ENCODE data around the gene PIGO. TPM values are rescaled to one million over a fixed set of nuclear protein-coding genes. Genes with fewer than 3 reads are reported as not detected.

PIGO gene
- total and polyA plus RNA-seq, 2 of the 8 experiments (the other 6 are each of a cell fraction or from before 2014, with no cell fraction given): 20.5 to 31.3 TPM

GRCh38 chr9:35042081-35042604, 54.2 kb downstream of the PIGO start (continued):
- TF ChIP-seq GTF2F1 (IDR thresholded peaks at IDR 0.05; ENCODE audit: borderline replicate concordance, low read depth, low read length): no peak
- no peak for TF ChIP-seq BCL11A (IDR thresholded peaks at IDR 0.05; ENCODE audit: low read depth in 2 of 2, low read length in 2 of 2)
- TF ChIP-seq TAF7 (optimal IDR thresholded peaks at IDR 0.05; ENCODE audit: borderline replicate concordance, low read depth, low read length): no peak
- no peak for TF ChIP-seq EZH2 (IDR thresholded peaks at IDR 0.05; ENCODE audit: low read depth, low read length, severe bottlenecking)
- no peak for TF ChIP-seq SP2 (IDR thresholded peaks at IDR 0.05; ENCODE audit: low read length)
- TF ChIP-seq RBBP5 (IDR thresholded peaks at IDR 0.05; ENCODE audit: borderline replicate concordance, low read depth, low read length): no peak
- no peak for TF ChIP-seq JUND (IDR thresholded peaks at IDR 0.05; ENCODE audit: low read length)

Small RNA genes within 50 kb of the gene (small RNA-seq; reads per million reads assigned to genes)
- gene RN7SL338P (ENCODE audit: insufficient read depth): not detected

Other genes with a start within 250 kb of the PIGO start
- 0.35 and 1.0 TPM in 2 replicates for gene PHF24, start 138.3 kb downstream of the PIGO start, total RNA-seq (2021; fragmentation: NEBNext Ultra II Directional; extraction: Animal tissue kit (Norgen Biotek cat#: 25700))
- 0.13 and 0.29 TPM in 2 replicates for gene PHF24, start 138.3 kb downstream of the PIGO start, polyA plus RNA-seq (2011; rRNA removed)
- gene DNAJB5, start 106.8 kb downstream of the PIGO start, total RNA-seq (2021; fragmentation: NEBNext Ultra II Directional; extraction: Animal tissue kit (Norgen Biotek cat#: 25700)): 34.1 and 38.0 TPM in 2 replicates
- 25.0 and 27.8 TPM in 2 replicates for gene DNAJB5, start 106.8 kb downstream of the PIGO start, polyA plus RNA-seq (2011; rRNA removed)
- gene VCP, start 24.0 kb downstream of the PIGO start, total RNA-seq (2021; fragmentation: NEBNext Ultra II Directional; extraction: Animal tissue kit (Norgen Biotek cat#: 25700)): 375 and 379 TPM in 2 replicates
- gene VCP, start 24.0 kb downstream of the PIGO start, polyA plus RNA-seq (2011; rRNA removed): 159 and 173 TPM in 2 replicates
- gene FANCG, start 16.6 kb downstream of the PIGO start, total RNA-seq (2021; fragmentation: NEBNext Ultra II Directional; extraction: Animal tissue kit (Norgen Biotek cat#: 25700)): 86.7 and 87.1 TPM in 2 replicates
- 66.6 and 75.2 TPM in 2 replicates for gene FANCG, start 16.6 kb downstream of the PIGO start, polyA plus RNA-seq (2011; rRNA removed)
- 203 and 208 TPM in 2 replicates for gene STOML2, start 6.5 kb upstream of the PIGO start, total RNA-seq (2021; fragmentation: NEBNext Ultra II Directional; extraction: Animal tissue kit (Norgen Biotek cat#: 25700))
- 256 and 269 TPM in 2 replicates for gene STOML2, start 6.5 kb upstream of the PIGO start, polyA plus RNA-seq (2011; rRNA removed)
- 6.4 and 6.9 TPM in 2 replicates for gene ATOSB, start 19.3 kb upstream of the PIGO start, total RNA-seq (2021; fragmentation: NEBNext Ultra II Directional; extraction: Animal tissue kit (Norgen Biotek cat#: 25700))
- 10.4 and 13.3 TPM in 2 replicates for gene ATOSB, start 19.3 kb upstream of the PIGO start, polyA plus RNA-seq (2011; rRNA removed)
- 46.5 and 51.7 TPM in 2 replicates for gene UNC13B, start 65.4 kb upstream of the PIGO start, total RNA-seq (2021; fragmentation: NEBNext Ultra II Directional; extraction: Animal tissue kit (Norgen Biotek cat#: 25700))
- gene UNC13B, start 65.4 kb upstream of the PIGO start, polyA plus RNA-seq (2011; rRNA removed): 23.1 and 28.7 TPM in 2 replicates